GM12878 (cell line): Measurements from ENCODE around the gene RPL22. TPM values are rescaled to one million over a fixed set of nuclear protein-coding genes. Genes with fewer than 3 reads are reported as not detected.

Experiments used
- ATAC-seq: fragments of 200-7000 bp; cut with Tn5 transposase; 3 replicates; pipeline ENCODE4 v1.9.1; 2020; ENCODE audit warnings: mild to moderate bottlenecking, moderate library complexity
- BruUV-seq: library from RNA; stranded (reverse); fragments of 400-500 nt; replicated peaks from 2 replicates; lab custom pipeline; 2021; lab: Mats Ljungman, UMichigan
- CTCF ChIA-PET: fragments of 300-600 bp; sonication (Branson Sonifier 250); formaldehyde crosslinking; extraction: SDS; loops from one replicate; lab custom pipeline; 2021; ENCODE audit warnings: inconsistent platforms; lab: Yijun Ruan, JAX
- POLR2A ChIA-PET: fragments of 350-600 bp; formaldehyde crosslinking; extraction: SDS; loops from one replicate; lab custom pipeline; 2021; ENCODE audit warnings: inconsistent platforms; lab: Charles Lee
- RAD21 ChIA-PET: fragments of 300-600 bp; sonication (Branson Sonifier 250); formaldehyde crosslinking; loops from one replicate; lab custom pipeline; 2023; ENCODE audit warnings: antibody characterized with exemption; ENCODE audit not compliant: unreplicated experiment; lab: Charles Lee
- SMC1A ChIA-PET: fragments of 300-600 bp; sonication (Branson Sonifier 250); formaldehyde crosslinking; loops from one replicate; lab custom pipeline; 2023; ENCODE audit not compliant: unreplicated experiment, uncharacterized antibody; lab: Charles Lee
- DNase-seq: peaks from one replicate; pipeline ENCODE4 v3.0.0-alpha.2; 2011; ENCODE audit warnings: low read depth, low spot score
- FAIRE-seq: peaks from 3 replicates; lab custom pipeline; 2011; peaks lifted over from hg19 to GRCh38; lab: Jason Lieb, UNC
- H2AFZ ChIP-seq: 2 replicates; pipeline ENCODE4 v1.6.0; 2011; ENCODE audit warnings: low read depth, low read length, control low read depth; ENCODE audit not compliant: control insufficient read depth
- H3K27ac ChIP-seq: 2 replicates; pipeline ENCODE4 v1.5.1; 2011; ENCODE audit warnings: control low read depth; ENCODE audit not compliant: control insufficient read depth, insufficient read depth
- H3K27me3 ChIP-seq, 2 experiments: replicated peaks in 1 of 2; 2 replicates each; pipeline versions ENCODE4 v1.6.0 to v1.6.1; 2011; ENCODE audit warnings: low read length in 1 of 2; ENCODE audit not compliant: control insufficient read depth in 2 of 2, insufficient read depth in 2 of 2
- H3K36me3 ChIP-seq, 2 experiments: 2 replicates each; pipeline ENCODE4 v1.5.1; 2011; ENCODE audit warnings: low read length in 1 of 2; ENCODE audit not compliant: control insufficient read depth in 2 of 2, insufficient read depth in 2 of 2
- H3K4me1 ChIP-seq: 2 replicates; pipeline ENCODE4 v1.6.1; 2011; ENCODE audit warnings: mild to moderate bottlenecking, low read length, moderate library complexity, mixed read lengths; ENCODE audit not compliant: control insufficient read depth, insufficient read depth
- H3K4me2 ChIP-seq: 2 replicates; pipeline ENCODE4 v1.6.0; 2011; ENCODE audit warnings: control low read depth; ENCODE audit not compliant: control insufficient read depth, insufficient read depth
- H3K4me3 ChIP-seq: fragments of 200-600 bp; sonication (generic); 2 replicates; pipeline ENCODE4 v1.5.1; 2016
- H3K79me2 ChIP-seq: 2 replicates; pipeline ENCODE4 v1.6.0; 2011; ENCODE audit warnings: low read length; ENCODE audit not compliant: control insufficient read depth, insufficient read depth
- H3K9ac ChIP-seq: 2 replicates; pipeline ENCODE4 v1.8.0; 2011; ENCODE audit warnings: low read length, control low read depth, mixed read lengths; ENCODE audit not compliant: control insufficient read depth, insufficient read depth
- H3K9me3 ChIP-seq: replicated peaks from 3 replicates; pipeline ENCODE4 v1.5.1; 2011; ENCODE audit warnings: mild to moderate bottlenecking, low read length; ENCODE audit not compliant: control insufficient read depth, insufficient read depth
- H4K20me1 ChIP-seq: 2 replicates; pipeline ENCODE4 v1.6.0; 2011; ENCODE audit not compliant: control insufficient read depth, insufficient read depth
- ATF7 ChIP-seq: fragments of 450-650 bp; IDR thresholded peaks from 2 replicates; pipeline ENCODE4 v1.6.1; 2016; ENCODE audit warnings: low read depth, mild to moderate bottlenecking
- ESRRA ChIP-seq: IDR thresholded peaks from 2 replicates; pipeline ENCODE4 v1.6.1; 2012; ENCODE audit warnings: mild to moderate bottlenecking, low read length, improper control_type of control experiment
- IKZF1 ChIP-seq: fragments of 450-650 bp; conservative IDR thresholded peaks from 2 replicates; pipeline ENCODE4 v1.6.1; 2017; ENCODE audit warnings: antibody characterized with exemption, mild to moderate bottlenecking
- KAT2A ChIP-seq: conservative IDR thresholded peaks from 2 replicates; pipeline ENCODE4 v1.6.1; 2011; ENCODE audit warnings: low read depth, low read length; ENCODE audit not compliant: control insufficient read depth
- NFYB ChIP-seq: IDR thresholded peaks from 2 replicates; pipeline ENCODE4 v1.6.1; 2011; ENCODE audit warnings: low read depth, mild to moderate bottlenecking, low read length, improper control_type of control experiment, moderate library complexity; ENCODE audit not compliant: insufficient read depth
- PAX8 ChIP-seq: fragments of 450-650 bp; IDR thresholded peaks from 2 replicates; pipeline ENCODE4 v1.6.1; 2017; ENCODE audit warnings: mild to moderate bottlenecking, moderate library complexity
- RELB ChIP-seq: fragments of 450-650 bp; IDR thresholded peaks from 2 replicates; pipeline ENCODE4 v1.6.1; 2017; ENCODE audit warnings: low read depth, mild to moderate bottlenecking, moderate library complexity
- SIX5 ChIP-seq: IDR thresholded peaks from 2 replicates; pipeline ENCODE4 v1.6.1; 2011; ENCODE audit warnings: mild to moderate bottlenecking, low read depth, low read length, moderate library complexity; ENCODE audit not compliant: severe bottlenecking
- SMAD1 ChIP-seq: fragments of 450-650 bp; IDR thresholded peaks from 2 replicates; pipeline ENCODE4 v1.6.1; 2018; ENCODE audit warnings: mild to moderate bottlenecking, low read depth; ENCODE audit not compliant: partially characterized antibody
- SPI1 ChIP-seq: IDR thresholded peaks from 2 replicates; pipeline ENCODE4 v1.6.1; 2011; ENCODE audit warnings: low read depth, mild to moderate bottlenecking, low read length, moderate library complexity, borderline replicate concordance; ENCODE audit not compliant: insufficient read depth
- SREBF2 ChIP-seq: IDR thresholded peaks from 2 replicates; pipeline ENCODE4 v1.6.1; 2012; ENCODE audit warnings: mild to moderate bottlenecking, low read length
- SRF ChIP-seq, 2 experiments: IDR thresholded peaks; 2 replicates each; pipeline ENCODE4 v1.6.1; 2011; ENCODE audit warnings: low read depth in 2 of 2, low read length in 2 of 2, mild to moderate bottlenecking in 1 of 2, moderate library complexity in 1 of 2
- STAT1 ChIP-seq: fragments of 450-650 bp; conservative IDR thresholded peaks from 2 replicates; pipeline ENCODE4 v1.6.1; 2014; ENCODE audit warnings: antibody characterized with exemption, mild to moderate bottlenecking
- TAF1 ChIP-seq: IDR thresholded peaks from 2 replicates; pipeline ENCODE4 v1.6.1; 2011; ENCODE audit warnings: mild to moderate bottlenecking, low read depth, low read length, borderline replicate concordance
- ZBTB4 ChIP-seq: fragments of 450-650 bp; formaldehyde crosslinking; IDR thresholded peaks from 2 replicates; pipeline ENCODE4 v1.4.0; 2022; ENCODE audit warnings: mild to moderate bottlenecking, moderate library complexity
- WGBS: methylation state at CpG from one replicate; pipeline ENCODE4 v1.1.6; 2016; ENCODE audit warnings: low lambda C conversion rate; ENCODE audit not compliant: insufficient replicate concordance, insufficient coverage; ENCODE audit errors: missing lambda C conversion rate; 5-methylcytosine and 5-hydroxymethylcytosine counted together
- in situ Hi-C: fragments of 300-500 bp; cut with MboI; formaldehyde crosslinking; loops from 9 replicates; pipeline ENCODE4 v1.14.3; 2018; ENCODE audit warnings: mixed read lengths
- intact Hi-C: fragments of 100-400 bp; cut with micrococcal nuclease; formaldehyde crosslinking; loops from one replicate; pipeline ENCODE4 v1.14.2; 2022; ENCODE audit not compliant: unreplicated experiment
- polyA plus RNA-seq, 11 experiments: library from polyadenylated mRNA; depleted of rRNA in 4 of 11; unstranded in 6 of 11; stranded (reverse) in 5 of 11; fragments of >200 nt; fragmentation: Nextera tagmentation in 4 of 11; fragmentation: Illumina TruSeq in 1 of 11; extraction: Ambion mirVana in 4 of 11; extraction: Trizol in 1 of 11; gene quantifications; 1 replicate in 1 of 11; 2 replicates in 10 of 11; pipeline versions ENCODE4 v1.2.1 to v1.2.3, GENCODE V29; 2011 to 2016; ENCODE audit warnings: inconsistent platforms in 2 of 11, missing spikeins in 2 of 11, low read depth in 1 of 11
- total RNA-seq, 4 experiments: library from RNA; depleted of rRNA in 3 of 4; stranded (reverse); fragments of >200 nt in 3 of 4; fragmentation: Illumina TruSeq in 1 of 4; extraction: Trizol in 1 of 4; gene quantifications; 2 replicates each; pipeline versions ENCODE4 v1.2.1 to v1.2.3, GENCODE V29; 2013 to 2021
- TF ChIP-seq, protein P1 (sequence below): IDR thresholded peaks from 2 replicates; pipeline ENCODE4 v1.6.1; 2012; ENCODE audit warnings: low read depth, low read length, improper control_type of control experiment

RPL22 gene
- total and polyA plus RNA-seq, 10 of the 15 experiments (the other 5 are each of a cell fraction or from before 2014, with no cell fraction given) = 191 to 560 (median 430) TPM

- ChIA-PET POLR2A (no interaction called here), RAD21 (no interaction called here), SMC1A (no interaction called here), CTCF (no interaction called here)
- no peak overlapping the region for H3K4me2 ChIP-seq
- in situ Hi-C loops = no loop called here
- no peak overlapping the region for H3K27ac ChIP-seq
- no peak for TF ChIP-seq STAT1
- TF ChIP-seq ZBTB4 = no peak
- no peak for TF ChIP-seq RELB
- TF ChIP-seq, protein P1, sequence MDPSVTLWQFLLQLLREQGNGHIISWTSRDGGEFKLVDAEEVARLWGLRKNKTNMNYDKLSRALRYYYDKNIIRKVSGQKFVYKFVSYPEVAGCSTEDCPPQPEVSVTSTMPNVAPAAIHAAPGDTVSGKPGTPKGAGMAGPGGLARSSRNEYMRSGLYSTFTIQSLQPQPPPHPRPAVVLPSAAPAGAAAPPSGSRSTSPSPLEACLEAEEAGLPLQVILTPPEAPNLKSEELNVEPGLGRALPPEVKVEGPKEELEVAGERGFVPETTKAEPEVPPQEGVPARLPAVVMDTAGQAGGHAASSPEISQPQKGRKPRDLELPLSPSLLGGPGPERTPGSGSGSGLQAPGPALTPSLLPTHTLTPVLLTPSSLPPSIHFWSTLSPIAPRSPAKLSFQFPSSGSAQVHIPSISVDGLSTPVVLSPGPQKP = no peak
- no peak for TF ChIP-seq SIX5
- TF ChIP-seq IKZF1 = no peak
- TF ChIP-seq TAF1 = no peak
- TF ChIP-seq SREBF2 = no peak
- no peak for TF ChIP-seq KAT2A
- no peak for TF ChIP-seq SPI1
- TF ChIP-seq ESRRA = no peak
- TF ChIP-seq NFYB = no peak
- no peak for TF ChIP-seq SRF (IDR thresholded peaks at IDR 0.05; ENCODE audit: low read depth in 2 of 2, low read length in 2 of 2)
- TF ChIP-seq ATF7 = no peak
- TF ChIP-seq SMAD1 = no peak
- TF ChIP-seq PAX8 = no peak
- H4K20me1 ChIP-seq = no peaks in the 10 kb centered on the region
- no peak for FAIRE-seq
- H3K27me3 ChIP-seq = no peaks in the 10 kb centered on the region; a peak in 2 of 4 replicates
- BruUV-seq = no TSS peak
- H3K4me3 ChIP-seq = no peak overlapping the region
- ATAC-seq = no peak
- no peak for DNase-seq
- no peaks in the 10 kb centered on the region for H3K9me3 ChIP-seq
- no peaks in the 10 kb centered on the region for H3K4me1 ChIP-seq
- WGBS = 15% methylated on average over 12 of the region's 12 CpGs
- no peaks in the 10 kb centered on the region for H3K79me2 ChIP-seq
- H3K9ac ChIP-seq = no peak overlapping the region
- no peak overlapping the region for H2AFZ ChIP-seq
- intact Hi-C loops = loop anchor here (5.0 kb wide), 1 partner anchor 48 kb away; no protein-coding TSS in a partner anchor
- no peaks in the 10 kb centered on the region for H3K36me3 ChIP-seq
Observed at GRCh38 chr1:6165441-6165985, 33.9 kb downstream of the RPL22 start.
